ENCODE data around the gene C16orf95.
A peak's percentile ranks its signal among the peaks of the same experiment; 100 is the strongest.
"Not testable (repeated sequence)": the region's sequence is repeated elsewhere in the genome, so short reads cannot be mapped to it uniquely, and the experiment has no call there.

The C16orf95 gene

GRCh38 chr16:87340198-87340597, 23.0 kb upstream of the C16orf95 start:
- CTCF ChIA-PET, result interaction anchor here (0.9 kb wide), 1 partner anchor 54 kb away, joined by 3 read pairs; no protein-coding TSS in a partner anchor
- H3K36me3 Mint-ChIP-seq, result peaks cover 28% of the 10 kb centered on the region
- no peaks in the 10 kb centered on the region for H3K27me3 Mint-ChIP-seq
- DNase-seq, result no peak
- H3K27ac Mint-ChIP-seq, result peak overlapping the region; percentile 2
- H3K4me1 Mint-ChIP-seq, result peaks cover 22% of the 10 kb centered on the region
- H3K9me3 Mint-ChIP-seq, result no peaks in the 10 kb centered on the region
- no peak overlapping the region for H3K4me3 Mint-ChIP-seq

GRCh38 chr16:87339724-87340105, 22.5 kb upstream of the C16orf95 start:
- H3K27ac Mint-ChIP-seq, H3K27me3 Mint-ChIP-seq, H3K4me3 Mint-ChIP-seq, DNase-seq, H3K9me3 Mint-ChIP-seq: not testable (repeated sequence)
- Mint-ChIP-seq H3K36me3 (peaks cover 28% of the 10 kb centered on the region), H3K4me1 (peaks cover 19% of the 10 kb centered on the region)
- CTCF ChIA-PET, result interaction anchor here (0.9 kb wide), 1 partner anchor 55 kb away, joined by 3 read pairs; no protein-coding TSS in a partner anchor

GRCh38 chr16:87339086-87339723, 22.0 kb upstream of the C16orf95 start:
- H3K4me3 Mint-ChIP-seq, result no peak overlapping the region
- CTCF ChIA-PET, result interaction anchor here (0.9 kb wide), 1 partner anchor 55 kb away, joined by 3 read pairs; no protein-coding TSS in a partner anchor
- H3K4me1 Mint-ChIP-seq, result peaks cover 17% of the 10 kb centered on the region
- H3K9me3 Mint-ChIP-seq, result no peaks in the 10 kb centered on the region
- H3K36me3 Mint-ChIP-seq, result peaks cover 28% of the 10 kb centered on the region
- H3K27me3 Mint-ChIP-seq, result no peaks in the 10 kb centered on the region
- peak overlapping the region; percentile 68 for H3K27ac Mint-ChIP-seq
- no peak for DNase-seq

- H3K9me3 Mint-ChIP-seq, result no peaks in the 10 kb centered on the region
- H3K27me3 Mint-ChIP-seq, result no peaks in the 10 kb centered on the region
- H3K4me3 Mint-ChIP-seq, result no peak overlapping the region
- DNase-seq, result no peak
- H3K27ac Mint-ChIP-seq, result no peak overlapping the region
- H3K4me1 Mint-ChIP-seq, result peaks cover 11% of the 10 kb centered on the region
- H3K36me3 Mint-ChIP-seq, result peaks cover 24% of the 10 kb centered on the region
- CTCF ChIA-PET, result no interaction called here
Measured at GRCh38 chr16:87338155-87338765, 21.1 kb upstream of the C16orf95 start.

- Mint-ChIP-seq H3K9me3 (no peaks in the 10 kb centered on the region), H3K4me3 (no peak overlapping the region), H3K27me3 (no peaks in the 10 kb centered on the region), H3K4me1 (peaks cover 9% of the 10 kb centered on the region), H3K27ac (peak overlapping the region; percentile 1), H3K36me3 (peaks cover 23% of the 10 kb centered on the region)
- CTCF ChIA-PET, result no interaction called here
- DNase-seq, result no peak
Measured at GRCh38 chr16:87337262-87337771, 20.1 kb upstream of the C16orf95 start.

GRCh38 chr16:87336434-87337240, 19.4 kb upstream of the C16orf95 start:
- H3K4me3 Mint-ChIP-seq, result no peak overlapping the region
- no peak overlapping the region for H3K27ac Mint-ChIP-seq
- no peak for DNase-seq
- CTCF ChIA-PET, result no interaction called here
- no peaks in the 10 kb centered on the region for H3K27me3 Mint-ChIP-seq
- H3K9me3 Mint-ChIP-seq, result no peaks in the 10 kb centered on the region
- H3K4me1 Mint-ChIP-seq, result peaks cover 9% of the 10 kb centered on the region
- peaks cover 24% of the 10 kb centered on the region for H3K36me3 Mint-ChIP-seq

- CTCF ChIA-PET, result no interaction called here
- H3K27ac Mint-ChIP-seq, result peak overlapping the region; percentile 38
- peaks cover 22% of the 10 kb centered on the region for H3K36me3 Mint-ChIP-seq
- no peak overlapping the region for H3K4me3 Mint-ChIP-seq
- no peaks in the 10 kb centered on the region for H3K27me3 Mint-ChIP-seq
- H3K4me1 Mint-ChIP-seq, result peaks cover 7% of the 10 kb centered on the region
- no peaks in the 10 kb centered on the region for H3K9me3 Mint-ChIP-seq
- no peak for DNase-seq
Measured at GRCh38 chr16:87335625-87336433, 18.6 kb upstream of the C16orf95 start.

- no peak overlapping the region for H3K4me3 Mint-ChIP-seq
- peaks cover 22% of the 10 kb centered on the region for H3K36me3 Mint-ChIP-seq
- CTCF ChIA-PET, result no interaction called here
- no peak overlapping the region for H3K27ac Mint-ChIP-seq
- DNase-seq, result no peak
- H3K4me1 Mint-ChIP-seq, result peaks cover 5% of the 10 kb centered on the region
- no peaks in the 10 kb centered on the region for H3K27me3 Mint-ChIP-seq
- no peaks in the 10 kb centered on the region for H3K9me3 Mint-ChIP-seq
Measured at GRCh38 chr16:87334651-87335624, 17.7 kb upstream of the C16orf95 start.

GRCh38 chr16:87333581-87334331, 16.6 kb upstream of the C16orf95 start:
- Mint-ChIP-seq H3K36me3 (peaks cover 19% of the 10 kb centered on the region), H3K4me3 (no peak overlapping the region), H3K27ac (no peak overlapping the region), H3K27me3 (no peaks in the 10 kb centered on the region), H3K4me1 (peaks cover 5% of the 10 kb centered on the region), H3K9me3 (no peaks in the 10 kb centered on the region)
- CTCF ChIA-PET, result interaction anchor here (1.4 kb wide), 1 partner anchor 10 kb away, joined by 4 read pairs; no protein-coding TSS in a partner anchor
- DNase-seq, result no peak

- CTCF ChIA-PET, result interaction anchor here (1.4 kb wide), 1 partner anchor 9 kb away, joined by 4 read pairs; no protein-coding TSS in a partner anchor
- H3K4me3 Mint-ChIP-seq, result no peak overlapping the region
Measured at GRCh38 chr16:87333101-87333500, 15.9 kb upstream of the C16orf95 start.

GRCh38 chr16:87332150-87332549, 15.0 kb upstream of the C16orf95 start:
- Mint-ChIP-seq H3K9me3 (no peaks in the 10 kb centered on the region), H3K36me3 (peaks cover 15% of the 10 kb centered on the region), H3K27ac (no peak overlapping the region), H3K4me1 (peaks cover 1% of the 10 kb centered on the region), H3K27me3 (no peaks in the 10 kb centered on the region), H3K4me3 (no peak overlapping the region)
- no peak for DNase-seq
- CTCF ChIA-PET, result no interaction called here

More at GRCh38 chr16:87333101-87333500, 15.9 kb upstream of the C16orf95 start:
- H3K9me3 Mint-ChIP-seq, result no peaks in the 10 kb centered on the region
- H3K4me1 Mint-ChIP-seq, result peaks cover 5% of the 10 kb centered on the region
- no peaks in the 10 kb centered on the region for H3K27me3 Mint-ChIP-seq
- peaks cover 18% of the 10 kb centered on the region for H3K36me3 Mint-ChIP-seq
- no peak overlapping the region for H3K27ac Mint-ChIP-seq
- no peak for DNase-seq

GRCh38 chr16:87331241-87331801, 14.1 kb upstream of the C16orf95 start:
- CTCF ChIA-PET, result interaction anchor here (0.7 kb wide), 1 partner anchor 21 kb away, joined by 3 read pairs; no protein-coding TSS in a partner anchor
- H3K27ac Mint-ChIP-seq, result no peak overlapping the region
- no peaks in the 10 kb centered on the region for H3K4me1 Mint-ChIP-seq
- H3K27me3 Mint-ChIP-seq, result no peaks in the 10 kb centered on the region
- H3K4me3 Mint-ChIP-seq, result no peak overlapping the region
- DNase-seq, result no peak
- H3K36me3 Mint-ChIP-seq, result peaks cover 15% of the 10 kb centered on the region
- H3K9me3 Mint-ChIP-seq, result no peaks in the 10 kb centered on the region

All from activated naive CD4-positive, alpha-beta T cell treated with anti-CD3 and anti-CD28 coated beads, Interleukin-2, amount 10 ng/mL, durations not matched to agents 7 days and 5 days (primary cell).